Measurements from ENCODE around the gene NTSR1.

Gene NTSR1

GRCh38 chr20:62693524-62693922, 15.1 kb upstream of the NTSR1 start:
- no peak for DNase-seq (ENCODE audit: low read depth in 3 of 3)

GRCh38 chr20:62694106-62694505, 14.5 kb upstream of the NTSR1 start:
- DNase-seq (ENCODE audit: low read depth in 3 of 3), result no peak

DNA sequence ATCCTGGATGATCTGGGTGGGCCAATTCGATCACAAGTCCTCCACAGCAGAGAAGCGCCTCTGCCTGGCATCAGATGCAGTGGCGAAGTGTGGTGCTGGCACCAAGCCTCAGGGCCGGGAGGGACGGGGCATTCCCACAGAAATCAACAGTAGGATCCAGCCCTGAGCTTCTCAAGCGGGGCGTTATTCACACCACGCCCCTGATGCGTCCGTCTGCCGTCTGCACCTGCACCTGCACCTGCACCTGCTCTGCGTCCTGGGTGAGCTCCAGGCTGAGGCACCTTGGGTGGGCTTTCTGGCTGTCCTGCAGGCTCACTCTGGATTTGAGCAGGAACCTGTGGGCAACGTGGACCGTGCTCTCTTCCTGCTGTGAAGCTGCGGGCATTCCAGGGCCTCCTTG, 13.8 kb upstream of the NTSR1 start:
- DNase-seq (ENCODE audit: low read depth in 3 of 3), result no peak

GRCh38 chr20:62695448-62696414, 12.9 kb upstream of the NTSR1 start:
- no peak for DNase-seq (ENCODE audit: low read depth in 3 of 3)

- DNase-seq (ENCODE audit: low read depth in 3 of 3), result no peak
Observed at GRCh38 chr20:62696434-62696957, 12.1 kb upstream of the NTSR1 start.

- no peak for DNase-seq (ENCODE audit: low read depth in 3 of 3)
Observed at GRCh38 chr20:62696989-62697388, 11.6 kb upstream of the NTSR1 start.

DNA sequence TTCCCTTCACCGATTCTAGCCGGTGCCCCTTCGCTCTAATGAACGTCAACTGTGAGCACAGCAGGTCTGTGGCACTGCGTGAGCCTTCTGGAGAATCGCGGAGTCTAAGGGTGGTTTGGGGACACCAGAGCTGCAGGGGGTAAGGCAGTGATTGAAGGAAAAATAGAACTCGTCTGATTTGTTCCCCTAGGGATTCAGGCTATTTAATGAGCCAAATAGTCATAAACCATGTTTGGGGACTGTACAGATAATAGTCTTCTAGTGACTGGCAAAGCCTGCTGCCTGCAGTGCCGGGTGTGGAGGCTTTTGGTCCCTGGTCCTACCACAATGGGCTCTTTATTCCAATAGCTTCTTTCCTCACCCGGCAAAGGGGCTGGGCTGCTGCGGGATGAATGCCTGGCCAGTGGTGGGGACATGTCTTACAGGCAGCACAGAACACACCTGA, 11.1 kb upstream of the NTSR1 start:
- DNase-seq (ENCODE audit: low read depth in 3 of 3), result no peak

DNA sequence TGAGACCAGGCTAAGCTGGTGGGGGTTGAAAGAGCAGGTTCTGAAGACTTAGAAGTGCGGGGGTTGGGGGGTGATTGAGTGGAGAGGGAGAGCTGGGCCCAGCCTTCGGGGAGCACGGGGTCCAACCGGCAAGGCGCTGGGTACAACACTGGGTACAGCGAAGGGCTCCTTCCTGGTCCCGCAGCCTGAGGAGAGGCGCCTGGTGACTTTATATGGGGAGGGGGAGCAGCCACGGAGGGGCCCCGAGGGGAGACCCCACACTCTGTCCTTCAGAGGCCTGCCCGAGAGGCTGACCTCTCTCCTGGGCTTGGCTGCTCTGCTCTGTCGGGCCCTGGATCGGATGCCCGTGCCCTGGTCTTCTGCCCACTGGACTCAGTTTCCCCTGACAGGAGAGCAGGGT, 10.4 kb upstream of the NTSR1 start:
- DNase-seq (ENCODE audit: low read depth in 3 of 3), result no peak

DNA sequence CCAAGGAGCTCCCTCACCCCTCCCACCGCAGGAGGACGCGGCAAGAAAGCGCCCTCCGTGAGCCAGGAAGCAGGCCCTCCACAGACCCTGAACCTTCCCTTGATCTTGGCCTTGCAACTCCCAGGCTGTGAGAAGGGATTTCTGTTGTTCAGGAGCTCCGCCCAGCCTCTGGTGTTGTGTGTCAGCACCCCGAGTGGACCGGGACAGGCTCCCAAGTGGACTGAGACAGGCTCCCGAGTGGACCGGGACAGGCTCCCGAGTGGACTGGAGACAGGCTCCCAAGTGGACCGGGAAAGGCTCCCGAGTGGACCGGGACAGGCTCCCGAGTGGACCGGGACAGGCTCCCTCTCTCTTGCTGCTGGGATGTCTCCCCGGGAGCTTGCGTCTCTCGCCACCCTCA, 9.3 kb upstream of the NTSR1 start:
- DNase-seq (ENCODE audit: low read depth in 3 of 3), result no peak

DNA sequence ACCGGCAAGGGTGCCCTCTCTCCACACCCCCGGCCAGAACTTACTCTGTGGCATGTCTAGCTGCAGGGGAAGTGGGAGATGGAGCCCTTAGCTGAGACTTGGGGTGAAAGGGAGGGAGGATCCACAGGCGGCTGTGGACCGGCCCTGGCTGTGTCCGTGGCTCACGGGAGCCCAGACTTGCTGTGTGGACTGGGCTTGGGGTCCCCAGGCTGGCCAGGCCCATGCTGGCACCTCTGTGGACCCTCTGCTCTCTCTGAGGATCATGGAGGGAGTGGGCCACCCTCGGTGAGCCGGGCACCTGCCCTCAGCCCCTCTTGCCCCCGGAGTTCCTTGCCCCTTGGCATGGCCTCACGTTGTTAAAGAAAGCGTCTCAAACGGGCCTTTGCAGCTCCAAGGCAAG, 8.9 kb upstream of the NTSR1 start:
- DNase-seq (ENCODE audit: low read depth in 3 of 3), result no peak

DNA sequence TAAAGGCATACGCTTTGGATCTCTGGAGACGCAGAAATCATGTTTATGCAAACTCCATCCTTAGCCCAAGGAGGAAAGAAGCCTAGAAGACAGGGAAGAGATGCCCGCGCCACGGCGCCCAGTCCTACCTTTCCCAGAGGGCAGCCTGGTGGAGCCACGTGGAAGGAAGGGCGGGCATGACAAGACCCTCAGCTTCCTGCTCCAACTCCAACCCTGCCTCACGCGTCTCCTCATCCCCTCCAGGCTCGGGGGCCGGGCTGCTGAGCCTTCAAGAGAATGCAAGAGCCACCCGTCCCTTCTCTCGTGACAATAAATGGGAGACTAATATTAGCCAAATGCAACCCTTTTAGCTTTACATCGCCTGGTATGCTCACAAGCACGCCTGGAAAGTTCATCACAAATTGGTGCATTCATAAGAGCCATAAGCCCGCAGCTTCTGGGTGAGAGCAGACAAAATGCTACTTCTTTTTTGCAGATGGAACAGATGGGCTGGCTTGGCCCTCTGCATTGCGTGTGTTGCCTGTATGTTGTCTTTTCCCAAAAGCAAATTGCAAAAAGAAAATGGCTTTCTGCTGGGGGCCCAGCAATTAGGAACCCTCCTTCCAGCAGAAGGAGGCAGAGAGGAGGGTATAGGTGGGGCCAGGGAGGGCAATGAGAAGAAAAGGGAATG, 8.2 kb upstream of the NTSR1 start:
- no peak for DNase-seq (ENCODE audit: low read depth in 3 of 3)

DNA sequence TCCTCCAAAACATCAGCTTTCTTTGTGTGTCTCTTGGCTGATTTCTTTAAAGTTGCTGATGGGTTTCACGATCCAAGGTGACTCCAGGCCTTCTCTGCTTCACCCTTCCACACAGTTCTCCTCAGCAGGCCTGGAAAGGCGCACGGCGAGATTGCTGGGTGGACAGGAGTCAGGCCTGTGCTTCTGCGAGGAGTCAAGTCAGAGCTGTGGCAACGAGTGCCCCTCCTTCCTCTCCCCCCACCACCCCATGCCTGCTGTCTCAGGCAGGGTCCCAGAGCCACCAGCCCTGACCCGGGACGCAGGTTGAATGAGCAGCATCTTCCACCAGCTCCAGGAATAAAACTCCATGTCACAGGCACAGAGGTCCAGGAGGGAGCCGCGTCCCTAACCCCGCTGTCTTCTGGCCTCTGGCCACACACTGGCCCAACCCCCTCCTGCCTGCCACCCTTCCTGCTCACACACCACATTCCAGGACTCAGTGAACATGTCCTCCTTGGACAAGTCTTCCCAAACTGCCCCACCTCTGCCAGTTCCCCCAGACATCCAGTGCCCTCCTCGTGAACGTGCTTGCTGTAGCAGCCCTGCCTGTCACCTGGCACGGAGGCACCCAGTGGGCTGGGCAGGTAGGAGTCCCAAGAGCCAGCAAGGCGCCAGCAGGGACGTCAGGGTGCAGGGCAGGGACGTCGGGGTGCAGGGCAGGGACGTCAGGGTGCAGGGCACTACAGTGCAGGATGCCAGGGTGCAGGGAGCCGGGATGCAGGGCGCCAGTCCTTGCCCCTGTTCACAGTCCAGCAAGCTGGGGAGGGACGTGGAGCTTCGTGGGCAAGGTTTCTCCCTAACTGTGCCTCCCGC, 7.2 kb upstream of the NTSR1 start:
- DNase-seq (ENCODE audit: low read depth in 3 of 3), result no peak

DNA sequence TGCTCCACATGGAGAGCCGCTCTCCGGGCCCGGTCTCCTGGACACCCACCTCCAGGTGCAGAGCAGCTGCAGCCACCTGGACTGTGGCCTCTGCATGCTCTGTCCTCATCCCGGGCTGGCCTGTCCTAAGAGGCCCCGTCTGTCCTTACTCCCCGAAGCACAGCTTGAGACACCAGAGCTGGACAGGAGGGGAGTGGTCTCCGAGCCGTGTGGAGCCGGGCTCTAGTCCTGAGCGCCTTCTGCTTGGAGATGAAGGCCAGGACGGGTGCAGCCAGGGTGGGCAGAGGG, 6.7 kb upstream of the NTSR1 start:
- DNase-seq (ENCODE audit: low read depth in 3 of 3), result no peak

DNA sequence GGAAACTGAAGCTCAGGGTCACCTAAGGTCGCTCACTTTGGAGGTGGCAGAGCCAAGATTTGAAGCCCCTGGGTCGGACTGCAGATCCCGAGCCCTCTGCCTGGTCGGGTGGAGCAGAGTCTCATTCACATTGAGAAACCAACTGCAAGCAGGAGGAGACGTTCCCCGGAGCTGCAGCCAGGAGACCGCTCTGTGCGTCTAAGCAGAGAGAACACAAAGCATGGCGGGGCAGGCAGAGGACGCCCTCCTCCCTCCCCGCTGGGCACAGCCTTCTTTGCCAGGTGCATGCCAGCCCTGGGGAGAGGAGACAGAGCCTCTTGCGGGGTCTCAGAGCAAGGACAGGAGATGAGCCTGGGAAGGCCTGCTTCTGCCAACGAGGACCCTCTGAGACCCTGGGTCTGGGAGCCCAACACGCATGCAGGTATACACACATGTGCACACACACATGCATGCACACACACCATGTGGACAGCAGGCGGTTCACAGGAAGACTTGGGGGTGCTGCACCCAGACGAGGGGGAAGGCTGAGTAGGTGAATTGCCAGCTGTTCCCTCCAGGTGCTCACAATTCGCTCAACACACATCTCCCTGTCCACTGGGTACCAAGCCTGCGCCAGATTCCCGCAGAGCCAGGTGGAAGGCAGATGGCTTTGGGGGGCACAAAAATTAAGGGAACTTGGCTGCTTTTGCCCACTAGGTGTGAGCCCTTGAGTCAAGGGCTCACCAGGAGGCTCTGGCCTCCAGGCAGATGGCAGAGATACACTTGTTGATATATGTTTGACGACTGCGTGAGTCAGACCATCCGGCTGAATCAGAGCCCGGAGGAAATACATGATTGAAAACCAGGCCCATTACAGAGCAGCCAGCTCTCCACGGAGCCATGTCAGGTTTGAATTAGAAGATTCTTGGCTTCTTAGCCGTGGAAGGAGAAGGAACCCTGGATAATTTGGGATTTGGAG, 5.5 kb upstream of the NTSR1 start:
- DNase-seq (ENCODE audit: low read depth in 3 of 3), result peak in 1 of 3 experiments; percentile 27

DNA sequence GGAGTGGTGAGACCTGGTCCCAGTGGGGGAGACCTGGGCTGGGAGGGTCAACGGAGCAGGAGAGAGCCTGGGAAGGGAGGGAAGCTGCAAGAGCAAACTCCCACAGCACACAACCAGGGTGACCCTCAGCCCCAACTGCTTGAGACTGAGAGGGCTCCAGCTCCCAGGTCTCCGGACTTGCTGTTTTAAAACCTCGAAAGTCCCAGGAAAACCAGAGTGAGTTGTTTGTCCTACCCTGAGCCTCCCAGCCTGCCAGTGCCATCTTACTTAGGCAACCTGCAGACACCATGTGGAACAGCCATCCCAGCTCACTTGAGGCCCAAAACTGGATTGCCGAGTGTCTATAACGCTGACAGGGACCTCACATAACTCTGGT, 4.8 kb upstream of the NTSR1 start:
- DNase-seq (ENCODE audit: low read depth in 3 of 3), result no peak

- no peak for DNase-seq (ENCODE audit: low read depth in 3 of 3)
Observed at GRCh38 chr20:62704341-62704948, 4.2 kb upstream of the NTSR1 start.

- DNase-seq (ENCODE audit: low read depth in 3 of 3), result no peak
Observed at GRCh38 chr20:62705627-62706026, 3.0 kb upstream of the NTSR1 start.

DNA sequence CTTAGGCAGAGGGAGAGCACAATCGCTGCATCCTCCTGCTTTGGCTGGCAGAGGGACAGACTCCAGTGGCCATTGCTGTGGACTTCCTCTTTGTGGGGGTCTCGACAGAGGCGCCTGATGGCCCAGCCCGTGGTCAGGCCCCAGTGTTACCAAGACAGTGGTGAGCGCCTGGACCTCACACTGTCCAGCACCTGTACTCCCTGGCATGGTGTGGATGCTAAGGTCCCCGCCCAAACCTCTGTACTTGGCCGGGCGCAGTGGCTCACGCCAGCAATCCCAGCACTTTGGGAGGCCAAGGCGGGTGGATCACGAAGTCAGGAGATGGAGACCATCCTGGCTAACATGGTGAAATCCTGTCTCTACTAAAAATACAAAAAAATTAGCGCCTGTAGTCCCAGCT, 2.3 kb upstream of the NTSR1 start:
- DNase-seq (ENCODE audit: low read depth in 3 of 3), result no peak

GRCh38 chr20:62706857-62707256, 1.8 kb upstream of the NTSR1 start:
- DNase-seq (ENCODE audit: low read depth in 3 of 3), result no peak

DNA sequence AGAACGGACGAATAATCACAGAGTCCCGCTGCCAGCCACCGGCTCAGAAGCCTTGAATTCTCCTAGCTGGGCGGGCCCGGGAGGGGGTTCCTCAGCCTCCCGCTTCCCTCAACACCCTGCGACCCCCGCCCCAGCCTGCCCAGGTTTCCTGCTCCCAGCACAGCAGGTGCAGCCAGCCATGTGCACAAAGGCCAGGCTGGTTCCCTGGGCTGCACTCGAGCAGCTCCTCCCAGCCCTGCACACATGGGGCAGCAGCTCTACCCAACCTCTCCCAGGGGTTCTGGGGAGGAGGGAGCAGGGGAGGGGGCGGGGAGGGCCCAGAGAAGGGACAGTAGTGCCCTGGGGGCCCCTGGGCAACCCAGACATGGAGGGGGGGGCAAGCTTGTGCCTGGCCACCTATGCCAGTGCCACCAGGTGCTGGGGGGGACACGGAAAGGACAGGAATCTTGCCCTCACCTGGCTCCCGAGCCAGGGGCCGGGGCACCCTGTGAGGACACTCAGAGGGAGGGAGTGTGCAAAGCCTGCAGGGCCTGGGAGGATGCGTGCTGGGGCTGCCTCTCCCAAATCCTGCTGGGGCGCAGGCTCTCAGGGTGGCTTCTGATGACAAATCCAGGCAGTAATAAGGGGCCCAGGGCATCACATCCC, 1.2 kb upstream of the NTSR1 start:
- no peak for DNase-seq (ENCODE audit: low read depth in 3 of 3)

Measured in stimulated activated CD4-positive, alpha-beta T cell treated with anti-CD3 and anti-CD28 coated beads, TNF-alpha, amount 100 ng/mL, for 24 hours (primary cell).